ENCODE measurements around the gene KIAA1755.

- TF ChIP-seq CTCF (IDR thresholded peaks at IDR 0.05): no peak
- TF ChIP-seq POLR2A (IDR thresholded peaks at IDR 0.05): no peak
Observed at GRCh38 chr20:38306379-38306778, 45.8 kb upstream of the KIAA1755 start.
